GM19328 (cell line): ENCODE results near the gene DCAF8L2.
"Not testable (repeated sequence)": the region's sequence is repeated elsewhere in the genome, so short reads cannot be mapped to it uniquely, and the experiment has no call there.

Source experiments
- ATAC-seq: cut with Tn5 transposase; IDR thresholded peaks from one replicate; pipeline ENCODE4 v1.9.1; 2021; ENCODE audit warnings: mild to moderate bottlenecking, moderate library complexity; ENCODE audit not compliant: unreplicated experiment

Gene DCAF8L2

GRCh38 chrX:27675493-27675892 lies 85.3 kb downstream of the DCAF8L2 start:
- ATAC-seq = no peak

DNA sequence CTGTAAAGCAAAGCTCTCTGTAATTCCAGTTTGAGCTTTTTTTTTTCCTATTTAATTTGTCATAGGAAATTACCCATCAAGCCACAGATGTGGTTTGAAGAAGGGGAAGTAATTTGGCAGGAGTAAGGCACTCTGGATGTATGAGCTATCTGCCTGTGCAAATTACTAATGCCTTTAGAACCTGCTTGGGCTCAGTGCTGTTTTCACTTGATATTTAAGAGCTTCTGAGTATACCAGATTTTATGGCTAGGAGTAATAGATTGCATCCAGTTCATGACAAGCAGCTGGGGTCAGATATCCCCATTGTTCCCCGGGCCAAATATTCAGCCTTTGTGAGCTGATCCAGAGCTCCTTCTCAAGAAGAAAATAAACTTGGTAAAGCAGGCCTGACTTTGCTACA lies 89.1 kb downstream of the DCAF8L2 start:
- no peak for ATAC-seq

DNA sequence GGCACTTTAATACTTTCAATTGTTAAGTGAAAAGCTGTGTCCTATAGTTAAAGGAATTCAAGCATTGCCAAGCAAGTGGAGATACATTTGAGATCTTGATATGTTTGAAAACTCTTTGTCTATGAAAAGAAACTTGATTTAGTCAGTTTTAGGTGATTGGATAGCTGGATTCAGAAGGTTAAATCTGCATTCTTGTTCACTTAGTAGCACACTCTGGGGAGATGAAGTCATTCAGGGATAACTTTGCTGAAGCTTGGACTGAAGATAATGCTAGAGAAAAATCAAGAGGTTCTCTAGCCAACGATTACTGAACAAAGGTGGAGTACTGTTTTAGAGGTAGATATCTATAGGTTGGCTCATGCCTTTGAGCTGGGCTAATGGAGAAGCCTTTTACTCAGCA lies 90.6 kb downstream of the DCAF8L2 start:
- no peak for ATAC-seq

DNA sequence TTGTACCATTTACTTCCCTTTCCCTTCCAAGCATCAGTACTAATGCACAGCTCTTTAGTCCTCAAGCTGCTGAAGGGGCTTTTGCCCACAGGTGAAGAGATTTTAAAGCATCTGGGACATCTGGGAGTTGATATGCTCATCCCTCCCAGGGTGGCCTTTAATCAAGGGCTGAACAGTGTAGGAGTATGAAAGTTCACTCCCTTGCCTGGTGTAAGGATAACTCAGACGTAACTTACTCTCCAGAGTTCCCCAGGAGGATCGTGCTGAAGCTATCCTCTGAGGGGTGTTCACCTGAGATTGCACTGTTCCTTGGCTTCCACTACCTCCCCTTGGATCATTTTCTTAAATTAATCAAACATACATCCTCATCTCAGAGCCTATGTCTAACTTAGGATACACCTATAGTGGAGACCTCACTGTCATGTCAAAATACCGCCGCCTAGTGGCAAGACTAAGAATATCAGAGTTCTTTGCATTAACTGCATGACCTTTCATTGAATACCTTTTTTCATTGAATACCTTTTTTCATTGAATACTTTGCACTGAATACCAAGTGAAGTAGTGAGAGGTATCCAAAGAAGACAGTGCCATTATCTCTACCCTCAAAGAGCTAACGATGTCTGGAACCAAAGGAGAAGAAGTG lies 93.5 kb downstream of the DCAF8L2 start:
- peak; percentile 77 for ATAC-seq

DNA sequence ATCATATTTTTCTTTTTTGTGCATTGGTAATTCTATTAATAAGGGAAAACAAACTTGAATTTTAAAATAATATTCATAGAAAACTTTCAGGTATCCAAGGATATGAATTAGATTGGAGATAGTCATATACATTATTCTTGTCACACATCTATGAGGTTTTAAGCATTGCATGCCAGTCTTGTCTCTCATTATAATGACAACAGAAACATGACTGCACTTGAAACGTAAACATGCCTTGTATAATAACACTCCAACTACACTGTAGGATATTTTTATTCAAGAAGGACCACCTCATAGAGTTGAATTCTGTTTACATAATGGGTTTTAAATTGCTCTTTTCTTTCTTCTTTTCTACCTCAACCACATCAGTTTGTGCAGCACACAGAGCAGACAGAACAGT lies 104.5 kb downstream of the DCAF8L2 start:
- ATAC-seq = no peak

- ATAC-seq = no peak
Measured at GRCh38 chrX:27706526-27706925, 116.4 kb downstream of the DCAF8L2 start.

GRCh38 chrX:27715610-27716009 lies 125.5 kb downstream of the DCAF8L2 start:
- ATAC-seq = no peak

GRCh38 chrX:27728291-27728690 lies 138.1 kb downstream of the DCAF8L2 start:
- no peak for ATAC-seq

GRCh38 chrX:27731962-27732361 lies 141.8 kb downstream of the DCAF8L2 start:
- no peak for ATAC-seq

DNA sequence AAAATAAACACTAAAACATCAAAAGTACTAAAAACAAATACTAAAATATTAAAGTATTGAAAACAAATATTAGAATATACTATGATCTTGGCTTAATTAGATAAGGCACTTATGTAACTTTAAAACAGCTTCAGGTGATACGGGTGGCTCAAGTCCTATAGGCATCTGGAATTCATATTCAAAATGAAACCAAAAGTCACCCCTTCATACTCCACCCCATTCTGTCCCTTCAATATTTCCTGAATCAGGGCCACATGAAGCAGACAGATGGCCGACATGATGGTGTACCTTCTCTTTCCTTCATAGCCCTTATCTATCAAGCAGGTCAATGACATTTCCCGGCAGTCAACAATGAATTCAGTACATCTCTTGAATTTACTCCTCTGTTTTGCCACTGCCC lies 145.8 kb downstream of the DCAF8L2 start:
- ATAC-seq = no peak

GRCh38 chrX:27740933-27741332 lies 150.8 kb downstream of the DCAF8L2 start:
- ATAC-seq = no peak

- ATAC-seq = not testable (repeated sequence)
Measured at GRCh38 chrX:27743521-27743920, 153.4 kb downstream of the DCAF8L2 start.

DNA sequence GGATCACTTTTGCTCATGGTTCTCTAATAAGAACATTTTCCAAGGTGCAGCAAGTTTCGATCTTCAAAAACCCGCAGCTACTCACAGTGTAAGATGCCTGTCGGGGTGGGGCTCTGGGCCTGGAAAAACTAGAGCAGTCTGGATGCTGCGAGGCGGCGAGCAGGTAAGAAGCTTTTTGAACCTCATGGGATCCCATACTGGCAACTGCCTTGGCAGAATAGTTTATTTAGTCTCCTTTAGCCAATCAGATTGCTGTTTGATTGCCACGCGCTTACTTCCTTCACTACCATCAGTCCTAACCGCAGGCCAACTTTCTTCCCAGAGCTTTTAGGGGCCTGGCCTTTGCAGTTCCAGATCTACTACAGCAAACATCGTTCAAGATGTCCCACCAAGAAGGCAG lies 156.4 kb downstream of the DCAF8L2 start:
- no peak for ATAC-seq

DNA sequence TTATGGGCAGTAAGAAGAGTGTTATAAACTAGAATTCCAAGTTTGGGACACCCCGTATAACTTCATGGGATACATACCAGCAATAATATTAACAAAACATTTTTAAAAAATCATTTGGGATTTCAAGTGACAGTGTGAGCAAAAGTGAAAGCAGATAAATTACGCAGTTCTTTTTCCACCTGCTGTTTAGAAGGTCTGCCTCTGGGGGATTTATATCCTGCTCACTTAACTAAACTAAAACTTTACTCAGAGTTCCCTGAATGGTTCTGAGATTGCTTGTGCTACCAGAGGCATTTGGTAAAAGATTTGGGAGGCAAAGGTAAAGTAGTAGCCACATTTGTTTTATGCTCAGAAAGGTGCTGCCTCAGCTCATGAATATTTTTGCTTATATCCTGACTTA lies 160.2 kb downstream of the DCAF8L2 start:
- not testable (repeated sequence) for ATAC-seq

GRCh38 chrX:27751976-27752375 lies 161.8 kb downstream of the DCAF8L2 start:
- no peak for ATAC-seq

DNA sequence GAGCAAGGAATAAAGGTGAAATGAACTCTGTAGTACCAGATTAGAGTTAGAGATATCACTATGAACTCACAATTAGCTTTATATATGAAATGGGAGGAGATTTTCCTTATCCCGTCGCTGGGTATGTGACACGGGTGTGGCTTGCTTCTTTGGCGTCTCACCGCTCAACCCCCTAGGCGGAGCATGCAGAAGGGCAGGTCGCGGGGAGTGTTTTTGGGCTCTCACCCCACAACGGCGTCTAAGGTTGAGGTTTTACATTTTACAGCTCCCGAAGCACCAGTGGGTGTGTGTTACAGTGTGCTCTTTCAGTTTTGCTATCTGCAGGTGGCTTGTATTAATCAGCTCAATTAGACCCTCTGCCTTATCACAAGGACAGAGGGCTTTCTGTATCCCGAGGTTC lies 175.6 kb downstream of the DCAF8L2 start:
- no peak for ATAC-seq

GRCh38 chrX:27767387-27767786 lies 177.2 kb downstream of the DCAF8L2 start:
- no peak for ATAC-seq

GRCh38 chrX:27775984-27776383 lies 185.8 kb downstream of the DCAF8L2 start:
- no peak for ATAC-seq

GRCh38 chrX:27796640-27797257 lies 206.6 kb downstream of the DCAF8L2 start:
- ATAC-seq = no peak

GRCh38 chrX:27797575-27797974 lies 207.4 kb downstream of the DCAF8L2 start:
- ATAC-seq = no peak
